ENCODE results near the gene NCR1. TPM values are rescaled to one million over a fixed set of nuclear protein-coding genes. Genes with fewer than 3 reads are reported as not detected.
"Not testable (repeated sequence)": the region's sequence is repeated elsewhere in the genome, so short reads cannot be mapped to it uniquely, and the experiment has no call there.

NCR1 gene, protein sequence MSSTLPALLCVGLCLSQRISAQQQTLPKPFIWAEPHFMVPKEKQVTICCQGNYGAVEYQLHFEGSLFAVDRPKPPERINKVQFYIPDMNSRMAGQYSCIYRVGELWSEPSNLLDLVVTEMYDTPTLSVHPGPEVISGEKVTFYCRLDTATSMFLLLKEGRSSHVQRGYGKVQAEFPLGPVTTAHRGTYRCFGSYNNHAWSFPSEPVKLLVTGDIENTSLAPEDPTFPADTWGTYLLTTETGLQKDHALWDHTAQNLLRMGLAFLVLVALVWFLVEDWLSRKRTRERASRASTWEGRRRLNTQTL
- not detected in 2 replicates for total RNA-seq

DNA sequence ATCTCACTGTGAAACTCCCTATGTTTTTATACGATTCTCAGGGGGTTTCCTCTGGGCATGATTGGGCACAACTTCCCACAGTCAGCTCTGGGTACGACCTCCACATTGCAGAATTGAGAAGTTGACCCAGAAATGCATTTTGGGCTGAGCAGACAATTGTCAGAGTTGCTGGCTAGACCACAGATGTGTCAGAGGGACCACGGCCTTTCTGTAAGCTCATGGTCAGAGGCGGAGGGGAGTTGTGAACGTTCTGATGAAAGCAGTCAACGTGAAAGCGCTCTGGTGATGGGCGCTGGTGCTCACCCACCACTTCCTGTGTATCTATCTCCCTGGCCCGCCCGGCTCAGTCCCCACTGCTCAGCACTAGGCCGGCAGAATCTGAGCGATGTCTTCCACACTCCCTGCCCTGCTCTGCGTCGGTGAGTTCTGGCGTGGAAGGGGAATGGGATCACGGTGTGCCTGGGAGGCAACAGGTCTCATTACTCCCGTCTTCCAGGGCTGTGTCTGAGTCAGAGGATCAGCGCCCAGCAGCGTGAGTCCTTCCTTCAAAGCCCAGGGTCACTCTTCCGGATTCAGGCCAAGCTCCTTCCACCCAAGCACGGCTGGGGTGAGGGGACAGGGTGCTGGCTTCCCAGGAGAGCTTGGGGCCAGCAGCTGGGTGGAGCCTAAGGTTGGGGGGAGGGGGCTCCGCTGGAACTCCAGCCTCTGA is at the start of gene NCR1:
Gene NCR1, plus strand, starts transcription at position 346 of the 709 bp plus-strand sequence. Its CDS starts 40 bp downstream, at position 386.
- TF ChIP-seq, protein P1, sequence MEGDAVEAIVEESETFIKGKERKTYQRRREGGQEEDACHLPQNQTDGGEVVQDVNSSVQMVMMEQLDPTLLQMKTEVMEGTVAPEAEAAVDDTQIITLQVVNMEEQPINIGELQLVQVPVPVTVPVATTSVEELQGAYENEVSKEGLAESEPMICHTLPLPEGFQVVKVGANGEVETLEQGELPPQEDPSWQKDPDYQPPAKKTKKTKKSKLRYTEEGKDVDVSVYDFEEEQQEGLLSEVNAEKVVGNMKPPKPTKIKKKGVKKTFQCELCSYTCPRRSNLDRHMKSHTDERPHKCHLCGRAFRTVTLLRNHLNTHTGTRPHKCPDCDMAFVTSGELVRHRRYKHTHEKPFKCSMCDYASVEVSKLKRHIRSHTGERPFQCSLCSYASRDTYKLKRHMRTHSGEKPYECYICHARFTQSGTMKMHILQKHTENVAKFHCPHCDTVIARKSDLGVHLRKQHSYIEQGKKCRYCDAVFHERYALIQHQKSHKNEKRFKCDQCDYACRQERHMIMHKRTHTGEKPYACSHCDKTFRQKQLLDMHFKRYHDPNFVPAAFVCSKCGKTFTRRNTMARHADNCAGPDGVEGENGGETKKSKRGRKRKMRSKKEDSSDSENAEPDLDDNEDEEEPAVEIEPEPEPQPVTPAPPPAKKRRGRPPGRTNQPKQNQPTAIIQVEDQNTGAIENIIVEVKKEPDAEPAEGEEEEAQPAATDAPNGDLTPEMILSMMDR (conservative IDR thresholded peaks at IDR 0.05; ENCODE audit: low read depth, low read length) = no peak
- no peak for DNase-seq (ENCODE audit: low read depth)
- H3K4me3 ChIP-seq (ENCODE audit: low read depth, low read length) = no peak within 1 kb of the TSS

DNA sequence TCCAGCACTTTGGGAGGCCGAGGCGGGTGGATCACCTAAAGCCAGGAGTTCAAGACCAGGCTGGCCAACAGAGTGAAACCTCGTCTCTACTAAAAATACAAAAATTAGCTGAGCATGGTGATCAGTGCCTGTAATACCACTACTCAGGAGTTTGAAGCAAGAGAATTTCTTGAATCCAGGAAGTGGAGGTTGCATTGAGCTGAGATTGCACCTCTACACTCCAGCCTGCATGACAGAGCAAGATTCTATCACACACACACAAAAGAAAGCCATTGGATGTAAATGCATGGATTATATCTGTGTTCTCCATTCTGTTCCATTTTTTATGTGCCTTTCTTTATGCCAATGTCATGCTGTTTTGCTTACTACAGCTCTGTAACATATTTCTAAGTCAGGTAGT is 47.5 kb upstream of the NCR1 start:
- H3K4me3 ChIP-seq (ENCODE audit: low read depth, low read length); DNase-seq (ENCODE audit: low read depth): not testable (repeated sequence)

GRCh38 chr19:54859421-54859820 is 46.5 kb upstream of the NCR1 start:
- DNase-seq (ENCODE audit: low read depth); H3K4me3 ChIP-seq (ENCODE audit: low read depth, low read length): not testable (repeated sequence)

- not testable (repeated sequence) for H3K4me3 ChIP-seq (ENCODE audit: low read depth, low read length); DNase-seq (ENCODE audit: low read depth)
Measured at GRCh38 chr19:54863459-54863858, 42.5 kb upstream of the NCR1 start.

GRCh38 chr19:54871696-54872095 is 34.3 kb upstream of the NCR1 start:
- no peak overlapping the region for H3K4me3 ChIP-seq (ENCODE audit: low read depth, low read length)
- TF ChIP-seq, protein P1 (conservative IDR thresholded peaks at IDR 0.05; ENCODE audit: low read depth, low read length) = no peak
- DNase-seq (ENCODE audit: low read depth) = no peak

- no peak for DNase-seq (ENCODE audit: low read depth)
- TF ChIP-seq, protein P1 (conservative IDR thresholded peaks at IDR 0.05; ENCODE audit: low read depth, low read length) = no peak
- H3K4me3 ChIP-seq (ENCODE audit: low read depth, low read length) = no peak within 1 kb of the TSS
Measured at GRCh38 chr19:54873990-54874389, 32.0 kb upstream of the NCR1 start, which contains the start of gene FCAR. FCAR (plus strand) TSS chr19:54874235; CDS start chr19:54874290, 55 bp downstream.

DNA sequence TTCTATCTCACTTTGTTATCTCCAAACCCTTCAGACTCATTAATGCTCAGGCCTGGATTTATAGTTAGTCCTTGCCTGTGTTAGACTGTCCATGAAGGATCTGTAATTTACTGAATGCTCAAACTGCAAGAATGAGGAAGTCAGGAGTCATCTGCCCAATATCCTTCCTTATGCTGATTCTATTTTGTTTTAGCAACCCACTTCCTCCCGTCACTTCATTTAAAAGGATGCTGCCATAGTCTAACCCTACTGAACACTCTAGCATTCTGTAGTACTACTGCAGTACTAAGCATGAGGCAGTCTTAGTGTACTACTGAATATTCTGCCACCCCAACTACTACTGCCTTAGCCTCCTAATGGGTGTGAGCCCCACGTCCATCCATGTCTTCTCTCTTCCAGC is 30.4 kb upstream of the NCR1 start:
- TF ChIP-seq, protein P1 (conservative IDR thresholded peaks at IDR 0.05; ENCODE audit: low read depth, low read length) = no peak
- no peak for DNase-seq (ENCODE audit: low read depth)
- H3K4me3 ChIP-seq (ENCODE audit: low read depth, low read length) = no peak overlapping the region

- no peak for DNase-seq (ENCODE audit: low read depth)
- TF ChIP-seq, protein P1 (conservative IDR thresholded peaks at IDR 0.05; ENCODE audit: low read depth, low read length) = no peak
- H3K4me3 ChIP-seq (ENCODE audit: low read depth, low read length) = no peak overlapping the region
Measured at GRCh38 chr19:54877471-54877870, 28.5 kb upstream of the NCR1 start.

Data from epithelial cell of proximal tubule (primary cell).